ENCODE results near the gene PIGR. TPM values are rescaled to one million over a fixed set of nuclear protein-coding genes. Genes with fewer than 3 reads are reported as not detected.

PIGR gene
- total and polyA plus RNA-seq, 9 donors = 0.04 to 5.3 (median 0.73) TPM; not detected in 1

GRCh38 chr1:206902702-206903101 lies 43.6 kb downstream of the PIGR start:
- Histone ChIP-seq H3K9me3 (no peaks in the 10 kb centered on the region), H3K36me3 (no peaks in the 10 kb centered on the region), H3K4me1 (ENCODE audit: insufficient read depth) (no peaks in the 10 kb centered on the region), H3K27ac (no peak overlapping the region), H3K27me3 (no peaks in the 10 kb centered on the region), H3K4me3 (no peak overlapping the region)
- intact Hi-C loops (cut with DNase I) = no loop called here
- TF ChIP-seq CTCF (IDR thresholded peaks at IDR 0.05) = no peak
- TF ChIP-seq POLR2A (IDR thresholded peaks at IDR 0.05) = no peak
- TF ChIP-seq EP300 (IDR thresholded peaks at IDR 0.05) = no peak
- 84 to 100% (median 96%) methylated on average over 1 of the region's 1 CpG for WGBS, 3 donors
- no peak for DNase-seq

- Histone ChIP-seq H3K27ac (no peak overlapping the region), H3K27me3 (no peaks in the 10 kb centered on the region), H3K9me3 (no peaks in the 10 kb centered on the region), H3K4me3 (no peak overlapping the region), H3K4me1 (ENCODE audit: insufficient read depth) (no peaks in the 10 kb centered on the region), H3K36me3 (no peaks in the 10 kb centered on the region)
- no peak for DNase-seq
- WGBS, 3 donors = 86 to 90% (median 89%) methylated on average over 6 of the region's 6 CpGs
- no peak for TF ChIP-seq POLR2A (IDR thresholded peaks at IDR 0.05)
- no peak for TF ChIP-seq EP300 (IDR thresholded peaks at IDR 0.05)
- no peak for TF ChIP-seq CTCF (IDR thresholded peaks at IDR 0.05)
- intact Hi-C loops (cut with DNase I) = no loop called here
Observed at GRCh38 chr1:206901944-206902343, 44.3 kb downstream of the PIGR start.

- Histone ChIP-seq H3K4me1 (ENCODE audit: insufficient read depth) (peaks cover 8% of the 10 kb centered on the region), H3K9me3 (no peaks in the 10 kb centered on the region), H3K27ac (no peak overlapping the region), H3K36me3 (no peaks in the 10 kb centered on the region), H3K4me3 (no peak overlapping the region), H3K27me3 (no peaks in the 10 kb centered on the region)
- WGBS, 3 donors = 89 to 91% (median 90%) methylated on average over 7 of the region's 7 CpGs
- TF ChIP-seq CTCF (IDR thresholded peaks at IDR 0.05) = no peak
- no peak for TF ChIP-seq POLR2A (IDR thresholded peaks at IDR 0.05)
- no peak for DNase-seq
- intact Hi-C loops (cut with DNase I) = no loop called here
Observed at GRCh38 chr1:206900149-206900548, 46.1 kb downstream of the PIGR start.

- no peaks in the 10 kb centered on the region for H3K9me3 ChIP-seq
- no peaks in the 10 kb centered on the region for H3K36me3 ChIP-seq
- peaks cover 8% of the 10 kb centered on the region for H3K4me1 ChIP-seq (ENCODE audit: insufficient read depth)
- no peak overlapping the region for H3K4me3 ChIP-seq
- TF ChIP-seq CTCF (IDR thresholded peaks at IDR 0.05) (no peak), POLR2A (IDR thresholded peaks at IDR 0.05) (no peak), EP300 (IDR thresholded peaks at IDR 0.05) (no peak)
- DNase-seq = no peak
- intact Hi-C loops (cut with DNase I) = no loop called here
- WGBS, 3 donors = 60 to 82% (median 75%) methylated on average over 5 of the region's 5 CpGs
- H3K27me3 ChIP-seq = no peaks in the 10 kb centered on the region
- no peak overlapping the region for H3K27ac ChIP-seq
Observed at GRCh38 chr1:206899717-206900116, 46.5 kb downstream of the PIGR start.

All from ovary (tissue), 9 donors.